Panc1 (cell line): ENCODE data around the gene MIER3. TPM values are rescaled to one million over a fixed set of nuclear protein-coding genes. Genes with fewer than 3 reads are reported as not detected.

Experiments used
- ATAC-seq: fragments of 200-7000 bp; cut with Tn5 transposase; 2 replicates; pipeline ENCODE4 v1.9.1; 2020; ENCODE audit warnings: mild to moderate bottlenecking, moderate library complexity
- BruUV-seq: library from RNA; stranded (reverse); fragments of 400-500 nt; replicated peaks from 2 replicates; lab custom pipeline; 2021; lab: Mats Ljungman, UMichigan
- CTCF ChIA-PET: fragments of 300-600 bp; sonication (Branson Sonifier 250); formaldehyde crosslinking; loops from one replicate; lab custom pipeline; 2022; ENCODE audit warnings: antibody characterized with exemption; lab: Charles Lee
- POLR2A ChIA-PET: fragments of 300-600 bp; sonication (Branson Sonifier 250); formaldehyde crosslinking; loops from one replicate; lab custom pipeline; 2022; ENCODE audit warnings: antibody characterized with exemption; lab: Charles Lee
- DNase-seq: peaks from one replicate; pipeline ENCODE4 v3.0.0-alpha.2; 2010; ENCODE audit warnings: low read depth, low spot score
- H3K27ac ChIP-seq: 2 replicates; pipeline ENCODE4 v1.5.1; 2011; ENCODE audit warnings: mild to moderate bottlenecking, low read length, inconsistent platforms
- H3K27me3 ChIP-seq: fragments of 200-500 bp; sonication (Bioruptor generic); 2 replicates; pipeline ENCODE4 v1.6.0; 2014; ENCODE audit warnings: low read length, inconsistent platforms; ENCODE audit not compliant: control insufficient read depth, insufficient read depth
- H3K36me3 ChIP-seq: fragments of 200-500 bp; sonication (Bioruptor generic); 2 replicates; pipeline ENCODE4 v1.5.1; 2014; ENCODE audit warnings: inconsistent platforms, mild to moderate bottlenecking, low read length, moderate library complexity; ENCODE audit not compliant: control insufficient read depth, insufficient read depth
- H3K4me1 ChIP-seq: 2 replicates; pipeline ENCODE4 v1.5.1; 2011; ENCODE audit warnings: inconsistent platforms, mild to moderate bottlenecking, low read length, moderate library complexity; ENCODE audit not compliant: control insufficient read depth, insufficient read depth
- H3K4me3 ChIP-seq, 2 experiments: 2 replicates each; pipeline ENCODE4 v1.5.1; 2011 to 2012; ENCODE audit warnings: low read depth in 2 of 2, low read length in 2 of 2, mild to moderate bottlenecking in 2 of 2, inconsistent platforms in 1 of 2, moderate library complexity in 1 of 2
- H3K9me3 ChIP-seq: fragments of 200-500 bp; sonication (Bioruptor generic); 2 replicates; pipeline ENCODE4 v1.5.1; 2014; ENCODE audit warnings: low read depth, mild to moderate bottlenecking, inconsistent platforms, low read length, moderate library complexity; ENCODE audit not compliant: control insufficient read depth, insufficient read depth
- TCF7L2 ChIP-seq: IDR thresholded peaks from 2 replicates; pipeline ENCODE4 v1.6.1; 2011; ENCODE audit warnings: mild to moderate bottlenecking, low read depth, low read length, inconsistent platforms
- in situ Hi-C: cut with HindIII; loops from 2 replicates; pipeline ENCODE4 v1.10.0; 2016; ENCODE audit warnings: low sequenced_read_pairs, low pct_unique_long_range_greater_than_20kb
- intact Hi-C: fragments of 100-400 bp; cut with micrococcal nuclease; formaldehyde crosslinking; loops from one replicate; pipeline ENCODE4 v1.10.0; 2022; ENCODE audit not compliant: unreplicated experiment
- total RNA-seq: library from RNA; stranded (reverse); gene quantifications from one replicate; pipeline ENCODE4 v1.2.1, GENCODE V29; 2021; ENCODE audit not compliant: unreplicated experiment
- TF ChIP-seq, protein P1 (sequence below): fragments of 450-650 bp; IDR thresholded peaks from 2 replicates; pipeline ENCODE4 v1.5.1; 2017; ENCODE audit warnings: mild to moderate bottlenecking
- TF ChIP-seq, protein P2 (sequence below), 2 experiments: IDR thresholded peaks; 2 replicates each; pipeline ENCODE4 v1.6.1; 2011 to 2012; ENCODE audit warnings: low read depth in 2 of 2, control low read depth in 1 of 2, low read length in 1 of 2, mild to moderate bottlenecking in 1 of 2, moderate library complexity in 1 of 2; ENCODE audit not compliant: insufficient read depth in 1 of 2

Gene MIER3
- total RNA-seq, 1 experiment from 2014 or later = 29.7 TPM

DNA sequence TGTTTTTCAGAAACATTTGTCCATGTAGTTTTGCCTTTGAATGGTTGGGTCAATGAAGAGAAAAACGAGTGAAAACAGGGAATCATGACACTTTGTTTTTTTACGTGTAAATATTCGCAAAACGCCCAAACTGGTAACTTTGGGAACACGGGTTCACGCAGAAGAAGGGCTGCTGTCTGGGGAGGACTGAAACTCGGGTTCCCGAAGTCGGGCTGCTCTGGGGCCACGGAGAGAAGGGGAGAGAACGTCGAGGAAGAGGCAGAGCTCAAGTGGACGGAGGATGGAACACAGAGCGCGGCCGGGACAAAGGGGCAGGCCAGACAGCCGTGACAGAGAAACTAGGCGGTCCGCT, 43.0 kb downstream of the MIER3 start:
- ChIA-PET CTCF (no interaction called here), POLR2A (interaction anchor here (0.5 to 0.7 kb wide), 2 partner anchors 327 to 851 kb away, joined by 3 to 5 read pairs; no protein-coding TSS in a partner anchor)
- DNase-seq (no peak), ATAC-seq (peak; percentile 86)
- BruUV-seq = no TSS peak
- no peaks in the 10 kb centered on the region; the same call in 1 of the 2 replicates for H3K36me3 ChIP-seq
- in situ Hi-C loops (no loop called here), intact Hi-C loops (loop anchor here (5.0 kb wide), 1 partner anchor 368 kb away; no protein-coding TSS in a partner anchor)
- peak overlapping the region; percentile 93 for H3K27ac ChIP-seq
- no peak for TF ChIP-seq TCF7L2
- TF ChIP-seq, protein P1, sequence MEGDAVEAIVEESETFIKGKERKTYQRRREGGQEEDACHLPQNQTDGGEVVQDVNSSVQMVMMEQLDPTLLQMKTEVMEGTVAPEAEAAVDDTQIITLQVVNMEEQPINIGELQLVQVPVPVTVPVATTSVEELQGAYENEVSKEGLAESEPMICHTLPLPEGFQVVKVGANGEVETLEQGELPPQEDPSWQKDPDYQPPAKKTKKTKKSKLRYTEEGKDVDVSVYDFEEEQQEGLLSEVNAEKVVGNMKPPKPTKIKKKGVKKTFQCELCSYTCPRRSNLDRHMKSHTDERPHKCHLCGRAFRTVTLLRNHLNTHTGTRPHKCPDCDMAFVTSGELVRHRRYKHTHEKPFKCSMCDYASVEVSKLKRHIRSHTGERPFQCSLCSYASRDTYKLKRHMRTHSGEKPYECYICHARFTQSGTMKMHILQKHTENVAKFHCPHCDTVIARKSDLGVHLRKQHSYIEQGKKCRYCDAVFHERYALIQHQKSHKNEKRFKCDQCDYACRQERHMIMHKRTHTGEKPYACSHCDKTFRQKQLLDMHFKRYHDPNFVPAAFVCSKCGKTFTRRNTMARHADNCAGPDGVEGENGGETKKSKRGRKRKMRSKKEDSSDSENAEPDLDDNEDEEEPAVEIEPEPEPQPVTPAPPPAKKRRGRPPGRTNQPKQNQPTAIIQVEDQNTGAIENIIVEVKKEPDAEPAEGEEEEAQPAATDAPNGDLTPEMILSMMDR = no peak
- TF ChIP-seq, protein P2, sequence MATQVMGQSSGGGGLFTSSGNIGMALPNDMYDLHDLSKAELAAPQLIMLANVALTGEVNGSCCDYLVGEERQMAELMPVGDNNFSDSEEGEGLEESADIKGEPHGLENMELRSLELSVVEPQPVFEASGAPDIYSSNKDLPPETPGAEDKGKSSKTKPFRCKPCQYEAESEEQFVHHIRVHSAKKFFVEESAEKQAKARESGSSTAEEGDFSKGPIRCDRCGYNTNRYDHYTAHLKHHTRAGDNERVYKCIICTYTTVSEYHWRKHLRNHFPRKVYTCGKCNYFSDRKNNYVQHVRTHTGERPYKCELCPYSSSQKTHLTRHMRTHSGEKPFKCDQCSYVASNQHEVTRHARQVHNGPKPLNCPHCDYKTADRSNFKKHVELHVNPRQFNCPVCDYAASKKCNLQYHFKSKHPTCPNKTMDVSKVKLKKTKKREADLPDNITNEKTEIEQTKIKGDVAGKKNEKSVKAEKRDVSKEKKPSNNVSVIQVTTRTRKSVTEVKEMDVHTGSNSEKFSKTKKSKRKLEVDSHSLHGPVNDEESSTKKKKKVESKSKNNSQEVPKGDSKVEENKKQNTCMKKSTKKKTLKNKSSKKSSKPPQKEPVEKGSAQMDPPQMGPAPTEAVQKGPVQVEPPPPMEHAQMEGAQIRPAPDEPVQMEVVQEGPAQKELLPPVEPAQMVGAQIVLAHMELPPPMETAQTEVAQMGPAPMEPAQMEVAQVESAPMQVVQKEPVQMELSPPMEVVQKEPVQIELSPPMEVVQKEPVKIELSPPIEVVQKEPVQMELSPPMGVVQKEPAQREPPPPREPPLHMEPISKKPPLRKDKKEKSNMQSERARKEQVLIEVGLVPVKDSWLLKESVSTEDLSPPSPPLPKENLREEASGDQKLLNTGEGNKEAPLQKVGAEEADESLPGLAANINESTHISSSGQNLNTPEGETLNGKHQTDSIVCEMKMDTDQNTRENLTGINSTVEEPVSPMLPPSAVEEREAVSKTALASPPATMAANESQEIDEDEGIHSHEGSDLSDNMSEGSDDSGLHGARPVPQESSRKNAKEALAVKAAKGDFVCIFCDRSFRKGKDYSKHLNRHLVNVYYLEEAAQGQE (IDR thresholded peaks at IDR 0.05; ENCODE audit: insufficient read depth in 1 of 2, low read depth in 2 of 2, low read length in 1 of 2) = 0 out of 4 replicates have a peak, but pooled peaks of 1 of the 2 experiments have one; percentile 6
- no peaks in the 10 kb centered on the region for H3K9me3 ChIP-seq
- peaks cover 14% of the 10 kb centered on the region for H3K4me1 ChIP-seq
- H3K4me3 ChIP-seq = peak overlapping the region; percentile 67 to 71
- no peaks in the 10 kb centered on the region for H3K27me3 ChIP-seq

DNA sequence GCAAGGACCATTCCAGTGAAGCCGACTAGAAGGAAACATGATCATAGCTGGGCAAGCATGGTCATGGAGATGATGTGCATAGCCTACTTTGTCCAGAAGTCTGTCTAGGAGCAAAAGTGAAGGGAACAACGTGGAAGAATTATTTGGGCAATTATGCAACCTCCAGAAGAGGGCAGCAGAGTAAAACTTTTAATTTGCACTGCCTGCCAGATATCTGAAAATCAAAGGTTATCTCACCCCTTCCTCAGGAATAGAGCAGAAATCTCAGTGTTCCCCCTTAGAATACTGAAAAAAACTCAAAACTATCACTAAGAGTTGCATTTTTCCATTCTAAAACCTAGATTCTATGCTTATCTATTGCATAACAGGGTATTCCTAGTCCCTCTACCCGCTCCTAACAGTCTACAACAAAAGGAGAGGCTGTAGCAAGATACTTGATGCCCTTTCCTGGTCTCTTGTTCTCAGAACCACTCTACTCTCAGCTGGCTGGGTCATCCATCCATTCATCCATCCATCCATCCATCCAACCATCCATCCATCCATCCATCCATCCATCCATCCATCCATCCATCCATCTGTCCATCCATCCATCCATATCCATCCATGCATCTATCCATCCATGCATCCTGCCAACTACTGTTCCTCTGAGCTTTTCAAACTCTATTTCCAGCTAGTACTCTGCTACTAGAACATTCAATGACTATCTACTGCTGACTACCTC, 50.9 kb downstream of the MIER3 start:
- no peak overlapping the region for H3K4me3 ChIP-seq
- ATAC-seq (peak; percentile 86), DNase-seq (no peak)
- no peaks in the 10 kb centered on the region for H3K4me1 ChIP-seq
- H3K27ac ChIP-seq = no peak overlapping the region
- intact Hi-C loops (loop anchor here (2.0 kb wide), 1 partner anchor 238 kb away; no protein-coding TSS in a partner anchor), in situ Hi-C loops (no loop called here)
- H3K9me3 ChIP-seq = no peaks in the 10 kb centered on the region
- TF ChIP-seq TCF7L2 = no peak
- TF ChIP-seq, protein P1 = peak; percentile 80
- no peaks in the 10 kb centered on the region for H3K36me3 ChIP-seq
- POLR2A ChIA-PET = no interaction called here
- CTCF ChIA-PET = interaction anchor here (1.9 kb wide), 1 partner anchor 237 kb away, joined by 16 read pairs; no protein-coding TSS in a partner anchor
- H3K27me3 ChIP-seq = no peaks in the 10 kb centered on the region
- BruUV-seq = no TSS peak
